Measurements from ENCODE around the gene MTMR3.

- no peak for TF ChIP-seq CTCF (IDR thresholded peaks at IDR 0.05)
- no peak for TF ChIP-seq POLR2A (IDR thresholded peaks at IDR 0.05)
Observed at GRCh38 chr22:30077279-30077880, 194.4 kb downstream of the MTMR3 start.
